A673 (cell line): Measurements from ENCODE around the gene UFD1. TPM values are rescaled to one million over a fixed set of nuclear protein-coding genes. Genes with fewer than 3 reads are reported as not detected.

ENCODE experiments used
- BruUV-seq: library from RNA; stranded (reverse); fragments of 400-500 nt; replicated peaks from 2 replicates; lab custom pipeline; 2021; lab: Mats Ljungman, UMichigan
- CTCF ChIA-PET: fragments of 300-600 bp; sonication (Branson Sonifier 250); formaldehyde crosslinking; loops from one replicate; lab custom pipeline; 2022; ENCODE audit warnings: antibody characterized with exemption; lab: Charles Lee
- POLR2A ChIA-PET: fragments of 300-600 bp; sonication (Branson Sonifier 250); formaldehyde crosslinking; loops from one replicate; lab custom pipeline; 2022; ENCODE audit warnings: antibody characterized with exemption; ENCODE audit not compliant: low non-redundant PET; lab: Charles Lee
- DNase-seq: peaks from one replicate; pipeline ENCODE4 v3.0.0-alpha.2; 2015; ENCODE audit warnings: low spot score
- H3K27ac ChIP-seq: fragments of 200-600 bp; sonication (generic); 2 replicates; pipeline ENCODE4 v1.5.1; 2016; ENCODE audit warnings: mixed run types, low read depth, mild to moderate bottlenecking, mixed read lengths, antibody characterized with exemption, low read length; ENCODE audit not compliant: poor library complexity, severe bottlenecking
- H3K27me3 ChIP-seq: fragments of 200-600 bp; sonication (generic); replicated peaks from 2 replicates; pipeline ENCODE4 v1.6.1; 2017; ENCODE audit warnings: mixed run types, low read depth, mild to moderate bottlenecking, mixed read lengths, antibody characterized with exemption, low read length; ENCODE audit not compliant: insufficient read depth, poor library complexity
- H3K36me3 ChIP-seq: fragments of 200-600 bp; sonication (generic); 2 replicates; pipeline ENCODE4 v1.6.1; 2016; ENCODE audit warnings: mixed run types, mild to moderate bottlenecking, mixed read lengths, antibody characterized with exemption, low read length; ENCODE audit not compliant: insufficient read depth, poor library complexity, severe bottlenecking
- H3K4me1 ChIP-seq: fragments of 200-600 bp; sonication (generic); 2 replicates; pipeline ENCODE4 v1.6.1; 2017; ENCODE audit warnings: mixed run types, mild to moderate bottlenecking, mixed read lengths, antibody characterized with exemption, low read length; ENCODE audit not compliant: insufficient read depth, poor library complexity, severe bottlenecking
- H3K4me3 ChIP-seq: fragments of 200-600 bp; sonication (generic); 2 replicates; pipeline ENCODE4 v1.5.1; 2016; ENCODE audit warnings: low read depth, mixed run types, mild to moderate bottlenecking, mixed read lengths, low read length; ENCODE audit not compliant: poor library complexity, severe bottlenecking
- H3K9me3 ChIP-seq: fragments of 200-600 bp; sonication (generic); 2 replicates; pipeline ENCODE4 v1.6.1; 2016; ENCODE audit warnings: mixed run types, low read depth, mild to moderate bottlenecking, mixed read lengths, antibody characterized with exemption, low read length; ENCODE audit not compliant: poor library complexity, severe bottlenecking
- EZH2 ChIP-seq: fragments of 200-600 bp; sonication (generic); IDR thresholded peaks from 2 replicates; pipeline ENCODE4 v1.6.1; 2017; ENCODE audit warnings: borderline replicate concordance, low read depth, mild to moderate bottlenecking, mixed read lengths, antibody characterized with exemption, low read length; ENCODE audit not compliant: poor library complexity, severe bottlenecking
- intact Hi-C: fragments of 100-400 bp; cut with micrococcal nuclease; formaldehyde crosslinking; loops from one replicate; pipeline ENCODE4 v1.10.0; 2022; ENCODE audit not compliant: unreplicated experiment
- total RNA-seq: library from RNA; stranded (reverse); gene quantifications from 2 replicates; pipeline ENCODE4 v1.2.3, GENCODE V29; 2021
- TF ChIP-seq, protein P1 (sequence below): fragments of 300-800, 200-600 bp; sonication (generic); conservative IDR thresholded peaks from 2 replicates; pipeline ENCODE4 v1.5.1; 2017; ENCODE audit warnings: low read depth, mild to moderate bottlenecking, antibody characterized with exemption, low read length, moderate library complexity, mixed read lengths

The UFD1 gene
- total RNA-seq, 1 experiment from 2014 or later = 195 TPM

DNA sequence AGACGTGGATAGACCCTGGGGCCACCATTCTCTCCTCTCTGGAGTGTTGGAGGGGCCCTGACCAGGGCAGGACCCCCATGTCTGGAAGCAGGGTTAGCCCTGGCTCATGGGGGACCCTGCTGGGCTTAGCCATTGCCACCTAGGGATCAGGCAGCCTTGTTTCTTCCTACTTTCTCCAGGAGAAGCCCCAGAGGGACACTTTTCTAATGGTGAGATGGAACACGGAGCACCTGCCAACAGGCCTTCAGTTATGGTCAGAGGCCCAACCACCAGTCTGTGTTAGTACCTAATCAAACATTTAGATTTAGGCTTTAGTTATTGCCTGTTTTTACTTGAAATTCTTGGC is 29.6 kb downstream of the UFD1 start:
- TF ChIP-seq EZH2 = no peak
- TF ChIP-seq, protein P1, sequence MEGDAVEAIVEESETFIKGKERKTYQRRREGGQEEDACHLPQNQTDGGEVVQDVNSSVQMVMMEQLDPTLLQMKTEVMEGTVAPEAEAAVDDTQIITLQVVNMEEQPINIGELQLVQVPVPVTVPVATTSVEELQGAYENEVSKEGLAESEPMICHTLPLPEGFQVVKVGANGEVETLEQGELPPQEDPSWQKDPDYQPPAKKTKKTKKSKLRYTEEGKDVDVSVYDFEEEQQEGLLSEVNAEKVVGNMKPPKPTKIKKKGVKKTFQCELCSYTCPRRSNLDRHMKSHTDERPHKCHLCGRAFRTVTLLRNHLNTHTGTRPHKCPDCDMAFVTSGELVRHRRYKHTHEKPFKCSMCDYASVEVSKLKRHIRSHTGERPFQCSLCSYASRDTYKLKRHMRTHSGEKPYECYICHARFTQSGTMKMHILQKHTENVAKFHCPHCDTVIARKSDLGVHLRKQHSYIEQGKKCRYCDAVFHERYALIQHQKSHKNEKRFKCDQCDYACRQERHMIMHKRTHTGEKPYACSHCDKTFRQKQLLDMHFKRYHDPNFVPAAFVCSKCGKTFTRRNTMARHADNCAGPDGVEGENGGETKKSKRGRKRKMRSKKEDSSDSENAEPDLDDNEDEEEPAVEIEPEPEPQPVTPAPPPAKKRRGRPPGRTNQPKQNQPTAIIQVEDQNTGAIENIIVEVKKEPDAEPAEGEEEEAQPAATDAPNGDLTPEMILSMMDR = no peak
- H3K36me3 ChIP-seq = peaks cover 30% of the 10 kb centered on the region
- CTCF ChIA-PET = no interaction called here

DNA sequence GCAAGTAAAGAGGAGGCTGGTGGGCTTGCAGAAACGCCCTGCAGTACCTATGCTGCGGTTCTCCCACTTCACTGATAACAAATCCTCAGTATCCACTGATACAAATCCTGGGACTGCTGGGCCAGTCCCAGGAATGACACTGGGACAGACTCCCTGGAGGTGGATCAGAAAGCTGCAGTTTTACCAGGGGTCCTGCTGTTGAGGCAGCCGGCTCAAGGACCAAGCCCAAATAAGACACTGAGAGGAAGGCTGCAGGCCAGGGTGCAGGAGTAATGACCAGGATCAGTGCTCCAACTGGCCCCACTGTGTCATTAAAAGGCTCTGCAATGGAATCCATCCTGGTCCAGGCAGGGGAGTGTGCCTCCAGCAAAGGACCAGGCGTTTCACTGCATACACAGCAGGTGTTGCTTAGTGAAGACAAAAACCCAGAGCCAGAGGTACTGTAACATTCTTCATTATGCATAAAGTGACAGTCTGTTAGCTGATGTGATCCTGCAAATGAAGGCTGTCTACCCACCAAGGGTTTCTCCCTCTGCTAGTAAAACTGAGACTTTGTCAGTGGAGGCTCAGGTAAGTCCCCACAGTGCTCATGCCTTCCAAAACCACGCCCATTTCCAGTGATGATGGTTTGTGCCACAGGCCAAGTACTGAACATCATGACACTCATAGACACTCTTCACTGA is 30.1 kb downstream of the UFD1 start:
- H3K4me3 ChIP-seq = peak overlapping the region; percentile 96
- peaks cover 6% of the 10 kb centered on the region for H3K4me1 ChIP-seq
- intact Hi-C loops = no loop called here
- peaks cover 30% of the 10 kb centered on the region for H3K36me3 ChIP-seq
- H3K27ac ChIP-seq = peak overlapping the region; percentile 92
- DNase-seq = no peak
- BruUV-seq = no TSS peak
- H3K9me3 ChIP-seq = no peaks in the 10 kb centered on the region
- POLR2A ChIA-PET = no interaction called here
- TF ChIP-seq EZH2 = no peak
- TF ChIP-seq, protein P1 = no peak
- CTCF ChIA-PET = no interaction called here
- H3K27me3 ChIP-seq = no peaks in the 10 kb centered on the region

More for the DNA sequence above, 29.6 kb downstream of the UFD1 start:
- DNase-seq = no peak
- intact Hi-C loops = no loop called here
- H3K9me3 ChIP-seq = no peaks in the 10 kb centered on the region
- BruUV-seq = no TSS peak
- H3K4me3 ChIP-seq = no peak overlapping the region
- no peak overlapping the region for H3K27ac ChIP-seq
- POLR2A ChIA-PET = no interaction called here
- peaks cover 6% of the 10 kb centered on the region for H3K4me1 ChIP-seq
- H3K27me3 ChIP-seq = no peaks in the 10 kb centered on the region

DNA sequence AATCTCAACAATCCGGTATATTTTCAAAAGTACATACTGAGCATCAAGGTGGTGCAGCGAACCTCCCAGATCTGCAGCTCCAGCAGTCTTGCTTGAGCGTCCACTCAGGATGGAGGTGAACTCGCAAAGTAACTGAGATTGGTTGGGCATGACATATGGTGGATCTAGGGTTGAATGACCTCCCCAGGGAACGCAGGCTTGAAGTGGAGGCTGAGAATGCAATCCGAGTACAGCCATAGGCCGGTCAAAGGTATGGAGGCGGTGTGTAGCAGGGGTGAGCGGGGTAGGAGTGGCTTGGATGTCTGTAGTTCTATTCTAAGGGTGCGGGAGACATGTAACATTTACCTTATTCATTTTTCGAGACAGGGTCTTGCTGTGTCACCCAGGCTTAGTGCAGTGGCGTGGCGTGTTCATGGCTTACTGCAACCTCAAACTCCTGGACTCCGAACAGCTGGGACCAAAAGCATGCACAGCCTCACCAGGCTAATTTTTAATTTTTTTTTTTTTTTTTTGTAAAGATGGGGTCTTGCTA is 30.9 kb downstream of the UFD1 start:
- peaks cover 29% of the 10 kb centered on the region for H3K36me3 ChIP-seq
- CTCF ChIA-PET = no interaction called here
- H3K27me3 ChIP-seq = no peaks in the 10 kb centered on the region
- peak; percentile 73 for DNase-seq
- intact Hi-C loops = no loop called here
- H3K4me3 ChIP-seq = peak overlapping the region; percentile 96
- H3K4me1 ChIP-seq = peaks cover 6% of the 10 kb centered on the region
- peak overlapping the region; percentile 92 for H3K27ac ChIP-seq
- TF ChIP-seq EZH2 = no peak
- TF ChIP-seq, protein P1 = no peak
- no peaks in the 10 kb centered on the region for H3K9me3 ChIP-seq
- POLR2A ChIA-PET = no interaction called here
- BruUV-seq = TSS peak; percentile 80
